GM21786 (cell line): ENCODE data around the gene TRPC1.

Experiments used
- ATAC-seq: cut with Tn5 transposase; IDR thresholded peaks from one replicate; pipeline ENCODE4 v1.9.1; 2021; ENCODE audit not compliant: unreplicated experiment

The TRPC1 gene

GRCh38 chr3:142837526-142837925 is 113.7 kb downstream of the TRPC1 start:
- ATAC-seq: no peak

GRCh38 chr3:142839831-142840230 is 116.0 kb downstream of the TRPC1 start:
- no peak for ATAC-seq

GRCh38 chr3:142844339-142844977 is 120.6 kb downstream of the TRPC1 start:
- no peak for ATAC-seq

- ATAC-seq: no peak
These were observed 123.1 kb downstream of the TRPC1 start for GRCh38 chr3:142846779-142847577.

- no peak for ATAC-seq
These were observed 125.3 kb downstream of the TRPC1 start for GRCh38 chr3:142849148-142849547.

- no peak for ATAC-seq
These were observed 126.7 kb downstream of the TRPC1 start for GRCh38 chr3:142850395-142851023.

GRCh38 chr3:142852009-142852408 is 128.2 kb downstream of the TRPC1 start:
- no peak for ATAC-seq

GRCh38 chr3:142853270-142854168 is 129.7 kb downstream of the TRPC1 start:
- no peak for ATAC-seq

GRCh38 chr3:142857056-142857455 is 133.2 kb downstream of the TRPC1 start:
- ATAC-seq: no peak
